ENCODE data around the gene FAM163B.

DNA sequence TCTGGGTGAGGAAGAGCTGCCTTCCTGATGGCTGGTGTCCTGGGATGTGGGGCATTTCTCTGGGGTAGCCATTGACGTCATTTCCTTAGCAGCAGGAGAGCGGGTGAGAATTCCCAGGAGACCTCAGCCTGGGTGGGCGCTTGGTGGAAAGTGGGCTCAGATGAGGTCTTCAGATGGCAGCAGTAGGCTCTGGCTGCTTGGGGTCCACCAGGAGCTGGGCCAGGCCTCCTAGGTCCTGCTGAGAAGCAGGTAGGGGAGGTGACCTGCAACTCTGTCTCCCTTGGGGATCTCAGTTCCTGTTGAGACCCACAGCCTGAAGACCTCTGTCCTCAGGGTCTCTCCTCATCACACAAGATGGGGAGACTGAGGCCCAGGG is 31.5 kb downstream of the FAM163B start:
- TF ChIP-seq CTCF (optimal IDR thresholded peaks at IDR 0.05 in 1 of 3, IDR thresholded peaks at IDR 0.05 in 1 of 3, conservative IDR thresholded peaks at IDR 0.05 in 1 of 3; ENCODE audit: extremely low read depth in 1 of 3, insufficient read depth in 2 of 3, low read length in 3 of 3) (no peak), EZH2 (IDR thresholded peaks at IDR 0.05; ENCODE audit: low read length) (no peak)

Data from keratinocyte (primary cell).